ENCODE results near the gene CASP10. TPM values are rescaled to one million over a fixed set of nuclear protein-coding genes. Genes with fewer than 3 reads are reported as not detected.

The CASP10 gene
- total and polyA plus RNA-seq, 2 of the 13 experiments (the other 11 are each of a cell fraction or from before 2014, with no cell fraction given), result 22.2 to 23.8 TPM

DNA sequence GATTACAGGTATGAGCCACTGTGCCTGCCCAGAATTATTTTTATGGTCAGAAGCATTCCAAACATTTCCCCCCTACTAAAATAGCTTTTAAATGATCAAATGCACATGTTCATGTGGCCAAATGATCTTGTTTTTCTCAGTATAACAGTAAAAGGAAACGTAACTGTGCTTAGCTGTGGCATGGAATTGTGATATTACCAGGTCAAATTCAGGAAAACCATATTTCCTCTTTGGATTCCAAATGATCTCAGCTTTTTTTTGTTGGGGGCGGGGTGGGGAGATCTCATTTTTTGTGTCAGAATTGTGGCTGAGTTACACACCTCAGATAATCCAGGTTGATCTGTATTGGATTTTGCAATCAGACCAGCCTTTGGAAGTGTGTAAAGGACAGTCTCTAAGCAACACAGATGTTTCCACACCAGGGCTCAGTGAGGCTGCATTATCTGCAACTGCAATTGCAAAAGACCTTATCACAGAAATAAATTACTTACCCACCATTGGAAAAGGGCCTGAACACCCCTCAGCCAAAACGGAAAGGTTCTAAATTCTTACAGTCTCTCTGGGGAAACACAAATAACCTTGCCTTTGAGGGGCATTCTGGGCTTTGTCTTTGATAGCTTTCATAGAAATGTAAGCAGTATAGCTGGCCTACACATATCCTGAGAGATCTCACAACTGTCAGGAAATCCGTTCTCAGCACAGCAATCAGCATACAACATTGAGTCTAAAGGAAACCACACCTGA, 8.4 kb downstream of the CASP10 start (continued):
- TF ChIP-seq HNF1A (IDR thresholded peaks at IDR 0.05; ENCODE audit: low read depth) (no peak), HNF1A (CRISPR knock-in tag; IDR thresholded peaks at IDR 0.05; ENCODE audit: borderline replicate concordance) (no peak), HOXA9 (CRISPR knock-in tag; IDR thresholded peaks at IDR 0.05; ENCODE audit: borderline replicate concordance) (no peak), POGZ (CRISPR knock-in tag; IDR thresholded peaks at IDR 0.05) (no peak), PTBP1 (IDR thresholded peaks at IDR 0.05; ENCODE audit: low read depth, low read length, poor library complexity, severe bottlenecking) (no peak), BCL6 (CRISPR knock-in tag; IDR thresholded peaks at IDR 0.05) (no peak), TEAD3 (CRISPR knock-in tag; optimal IDR thresholded peaks at IDR 0.05; ENCODE audit: borderline replicate concordance) (no peak), ZNF7 (CRISPR knock-in tag; IDR thresholded peaks at IDR 0.05) (no peak), ZNF260 (CRISPR knock-in tag; IDR thresholded peaks at IDR 0.05; ENCODE audit: borderline replicate concordance, low read depth) (no peak), KMT2B (CRISPR knock-in tag; IDR thresholded peaks at IDR 0.05) (no peak), CEBPG (CRISPR knock-in tag; IDR thresholded peaks at IDR 0.05) (peak; percentile 62), ZNF713 (CRISPR knock-in tag; IDR thresholded peaks at IDR 0.05) (no peak), ADNP (CRISPR knock-in tag; IDR thresholded peaks at IDR 0.05) (no peak), ZNF414 (CRISPR knock-in tag; IDR thresholded peaks at IDR 0.05) (no peak), ZNF121 (CRISPR knock-in tag; IDR thresholded peaks at IDR 0.05) (no peak), RFX1 (IDR thresholded peaks at IDR 0.05) (peak; percentile 69)
- TF ChIP-seq, protein P1, sequence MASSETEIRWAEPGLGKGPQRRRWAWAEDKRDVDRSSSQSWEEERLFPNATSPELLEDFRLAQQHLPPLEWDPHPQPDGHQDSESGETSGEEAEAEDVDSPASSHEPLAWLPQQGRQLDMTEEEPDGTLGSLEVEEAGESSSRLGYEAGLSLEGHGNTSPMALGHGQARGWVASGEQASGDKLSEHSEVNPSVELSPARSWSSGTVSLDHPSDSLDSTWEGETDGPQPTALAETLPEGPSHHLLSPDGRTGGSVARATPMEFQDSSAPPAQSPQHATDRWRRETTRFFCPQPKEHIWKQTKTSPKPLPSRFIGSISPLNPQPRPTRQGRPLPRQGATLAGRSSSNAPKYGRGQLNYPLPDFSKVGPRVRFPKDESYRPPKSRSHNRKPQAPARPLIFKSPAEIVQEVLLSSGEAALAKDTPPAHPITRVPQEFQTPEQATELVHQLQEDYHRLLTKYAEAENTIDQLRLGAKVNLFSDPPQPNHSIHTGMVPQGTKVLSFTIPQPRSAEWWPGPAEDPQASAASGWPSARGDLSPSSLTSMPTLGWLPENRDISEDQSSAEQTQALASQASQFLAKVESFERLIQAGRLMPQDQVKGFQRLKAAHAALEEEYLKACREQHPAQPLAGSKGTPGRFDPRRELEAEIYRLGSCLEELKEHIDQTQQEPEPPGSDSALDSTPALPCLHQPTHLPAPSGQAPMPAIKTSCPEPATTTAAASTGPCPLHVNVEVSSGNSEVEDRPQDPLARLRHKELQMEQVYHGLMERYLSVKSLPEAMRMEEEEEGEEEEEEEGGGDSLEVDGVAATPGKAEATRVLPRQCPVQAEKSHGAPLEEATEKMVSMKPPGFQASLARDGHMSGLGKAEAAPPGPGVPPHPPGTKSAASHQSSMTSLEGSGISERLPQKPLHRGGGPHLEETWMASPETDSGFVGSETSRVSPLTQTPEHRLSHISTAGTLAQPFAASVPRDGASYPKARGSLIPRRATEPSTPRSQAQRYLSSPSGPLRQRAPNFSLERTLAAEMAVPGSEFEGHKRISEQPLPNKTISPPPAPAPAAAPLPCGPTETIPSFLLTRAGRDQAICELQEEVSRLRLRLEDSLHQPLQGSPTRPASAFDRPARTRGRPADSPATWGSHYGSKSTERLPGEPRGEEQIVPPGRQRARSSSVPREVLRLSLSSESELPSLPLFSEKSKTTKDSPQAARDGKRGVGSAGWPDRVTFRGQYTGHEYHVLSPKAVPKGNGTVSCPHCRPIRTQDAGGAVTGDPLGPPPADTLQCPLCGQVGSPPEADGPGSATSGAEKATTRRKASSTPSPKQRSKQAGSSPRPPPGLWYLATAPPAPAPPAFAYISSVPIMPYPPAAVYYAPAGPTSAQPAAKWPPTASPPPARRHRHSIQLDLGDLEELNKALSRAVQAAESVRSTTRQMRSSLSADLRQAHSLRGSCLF (CRISPR knock-in tag; IDR thresholded peaks at IDR 0.05; ENCODE audit: borderline replicate concordance), result no peak

Measured in HepG2 (cell line).